A549 (cell line): ENCODE results near the gene FOXP1.

Experiments used
- CEBPB ChIP-seq, 2 experiments: fragments of >200 bp in 1 of 2; sonication (Bioruptor Twin) in 1 of 2; formaldehyde crosslinking in 1 of 2; IDR thresholded peaks; 2 replicates each; pipeline ENCODE4 v1.6.1; 2012 to 2016
- ELK1 ChIP-seq: fragments of 150-350 bp; IDR thresholded peaks from 2 replicates; pipeline ENCODE4 v1.6.1; 2014; ENCODE audit warnings: low read depth, mild to moderate bottlenecking, low read length
- ESRRA ChIP-seq: fragments of 150-350 bp; IDR thresholded peaks from 2 replicates; pipeline ENCODE4 v1.6.1; 2014; ENCODE audit warnings: mild to moderate bottlenecking, low read length, borderline replicate concordance
- HOXB5 ChIP-seq: fragments of 250-450 bp; sonication (Bioruptor Pico); IDR thresholded peaks from 2 replicates; pipeline ENCODE4 v1.5.0; 2020; ENCODE audit warnings: mild to moderate bottlenecking, moderate library complexity
- MAX ChIP-seq: IDR thresholded peaks from 2 replicates; pipeline ENCODE4 v1.6.1; 2012
- POLR2AphosphoS2 ChIP-seq: conservative IDR thresholded peaks from 2 replicates; pipeline ENCODE4 v1.6.1; 2012; ENCODE audit warnings: low read length, improper control_type of control experiment, inconsistent platforms
- RAD21 ChIP-seq, 2 experiments: fragments of >200 bp in 1 of 2; sonication (Bioruptor Twin) in 1 of 2; formaldehyde crosslinking in 1 of 2; IDR thresholded peaks in 1 of 2; conservative IDR thresholded peaks in 1 of 2; 2 replicates in 1 of 2; 3 replicates in 1 of 2; pipeline ENCODE4 v1.6.1; 2012 to 2018; ENCODE audit warnings: inconsistent platforms in 1 of 2
- TF ChIP-seq, protein P1 (sequence below): fragments of >200 bp; sonication (Bioruptor Twin); formaldehyde crosslinking; IDR thresholded peaks from 3 replicates; pipeline ENCODE4 v1.5.1; 2016

DNA sequence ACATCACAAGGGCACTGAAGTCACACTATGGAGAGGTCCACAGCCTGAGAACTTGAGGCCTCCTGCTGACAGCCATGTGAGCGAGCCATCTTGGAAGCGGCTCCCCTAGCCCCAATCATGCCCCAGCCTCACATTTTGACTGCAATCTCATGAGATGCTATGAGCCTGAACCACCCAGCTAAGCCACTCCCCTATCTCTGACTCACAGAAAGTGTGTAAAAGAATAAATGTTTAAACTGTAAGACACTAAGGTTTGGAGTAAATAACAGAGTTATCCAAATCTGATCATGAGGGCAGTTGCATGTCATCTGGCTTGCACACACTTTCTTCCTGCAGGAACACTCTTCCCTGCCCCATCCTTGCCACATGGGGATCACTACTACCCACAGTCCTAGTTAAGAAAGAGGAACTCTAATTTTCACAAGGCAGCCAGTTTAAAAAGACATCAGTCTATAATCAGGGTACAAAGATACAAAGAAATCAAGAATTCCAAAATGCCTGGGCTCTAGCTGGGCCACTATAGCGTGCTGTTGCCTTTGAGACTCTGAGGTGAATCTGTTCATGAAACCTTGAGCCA is 494.2 kb downstream of the FOXP1 start:
- TF ChIP-seq, protein P1, sequence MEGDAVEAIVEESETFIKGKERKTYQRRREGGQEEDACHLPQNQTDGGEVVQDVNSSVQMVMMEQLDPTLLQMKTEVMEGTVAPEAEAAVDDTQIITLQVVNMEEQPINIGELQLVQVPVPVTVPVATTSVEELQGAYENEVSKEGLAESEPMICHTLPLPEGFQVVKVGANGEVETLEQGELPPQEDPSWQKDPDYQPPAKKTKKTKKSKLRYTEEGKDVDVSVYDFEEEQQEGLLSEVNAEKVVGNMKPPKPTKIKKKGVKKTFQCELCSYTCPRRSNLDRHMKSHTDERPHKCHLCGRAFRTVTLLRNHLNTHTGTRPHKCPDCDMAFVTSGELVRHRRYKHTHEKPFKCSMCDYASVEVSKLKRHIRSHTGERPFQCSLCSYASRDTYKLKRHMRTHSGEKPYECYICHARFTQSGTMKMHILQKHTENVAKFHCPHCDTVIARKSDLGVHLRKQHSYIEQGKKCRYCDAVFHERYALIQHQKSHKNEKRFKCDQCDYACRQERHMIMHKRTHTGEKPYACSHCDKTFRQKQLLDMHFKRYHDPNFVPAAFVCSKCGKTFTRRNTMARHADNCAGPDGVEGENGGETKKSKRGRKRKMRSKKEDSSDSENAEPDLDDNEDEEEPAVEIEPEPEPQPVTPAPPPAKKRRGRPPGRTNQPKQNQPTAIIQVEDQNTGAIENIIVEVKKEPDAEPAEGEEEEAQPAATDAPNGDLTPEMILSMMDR, result no peak
- TF ChIP-seq RAD21 (conservative IDR thresholded peaks at IDR 0.05 in 1 of 2, IDR thresholded peaks at IDR 0.05 in 1 of 2), result no peak
- TF ChIP-seq MAX, result no peak
- TF ChIP-seq ELK1, result no peak
- TF ChIP-seq POLR2AphosphoS2, result no peak
- TF ChIP-seq CEBPB (IDR thresholded peaks at IDR 0.05), result no peak
- no peak for TF ChIP-seq HOXB5 (CRISPR knock-in tag)
- TF ChIP-seq ESRRA, result no peak
